Neuronal stem cell (in vitro differentiated cells): ENCODE results near the gene DNAJB7.

ENCODE experiments used
- DNase-seq: peaks from one replicate; pipeline ENCODE4 v3.0.0-alpha.2; 2013; ENCODE audit warnings: low spot score
- H2AFZ ChIP-seq: one replicate; pipeline ENCODE4 v1.6.1; 2013; ENCODE audit warnings: mild to moderate bottlenecking, low read length, inconsistent platforms
- H2AK5ac ChIP-seq: 2 replicates; pipeline ENCODE4 v1.6.1; 2013; ENCODE audit warnings: low read depth, mild to moderate bottlenecking, inconsistent platforms, low read length, moderate library complexity, mixed read lengths
- H2BK120ac ChIP-seq: 2 replicates; pipeline ENCODE4 v1.6.1; 2013; ENCODE audit warnings: low read depth, mild to moderate bottlenecking, inconsistent platforms, low read length, moderate library complexity, mixed read lengths
- H2BK12ac ChIP-seq: one replicate; pipeline ENCODE4 v1.6.1; 2013; ENCODE audit warnings: low read length, inconsistent platforms
- H2BK15ac ChIP-seq: 2 replicates; pipeline ENCODE4 v1.6.1; 2013; ENCODE audit warnings: mild to moderate bottlenecking, low read length, inconsistent platforms, mixed read lengths
- H2BK5ac ChIP-seq: one replicate; pipeline ENCODE4 v1.6.1; 2013; ENCODE audit warnings: inconsistent platforms, mild to moderate bottlenecking, low read length, moderate library complexity
- H3K14ac ChIP-seq: one replicate; pipeline ENCODE4 v1.6.1; 2013; ENCODE audit warnings: low read length, inconsistent platforms
- H3K18ac ChIP-seq: 2 replicates; pipeline ENCODE4 v1.6.1; 2013; ENCODE audit warnings: low read length, inconsistent platforms
- H3K23ac ChIP-seq: 2 replicates; pipeline ENCODE4 v1.6.1; 2013; ENCODE audit warnings: low read depth, mild to moderate bottlenecking, mixed read lengths, low read length, inconsistent platforms; ENCODE audit not compliant: poor library complexity
- H3K27ac ChIP-seq: replicated peaks from 3 replicates; pipeline ENCODE4 v1.5.1; 2013; ENCODE audit warnings: low read length, inconsistent platforms
- H3K27me3 ChIP-seq, 3 experiments: 2 replicates each; pipeline ENCODE4 v1.6.1; 2013; ENCODE audit warnings: low read length in 3 of 3, mild to moderate bottlenecking in 2 of 3, inconsistent platforms in 1 of 3, low read depth in 1 of 3, mixed read lengths in 1 of 3, moderate library complexity in 1 of 3; ENCODE audit not compliant: control insufficient read depth in 3 of 3, insufficient read depth in 3 of 3
- H3K36me3 ChIP-seq, 2 donors: replicated peaks in 1 of 2; 2 replicates each; pipeline ENCODE4 v1.6.1; 2013; ENCODE audit warnings: low read length in 2 of 2; ENCODE audit not compliant: control insufficient read depth in 2 of 2, insufficient read depth in 2 of 2
- H3K4ac ChIP-seq: 2 replicates; pipeline ENCODE4 v1.6.1; 2013; ENCODE audit warnings: inconsistent platforms, mild to moderate bottlenecking, low read length, moderate library complexity
- H3K4me1 ChIP-seq, 2 donors: 1 replicate in 1 of 2; 2 replicates in 1 of 2; pipeline ENCODE4 v1.6.1; 2013; ENCODE audit warnings: low read length in 2 of 2, low read depth in 1 of 2; ENCODE audit not compliant: control insufficient read depth in 2 of 2, insufficient read depth in 1 of 2
- H3K4me2 ChIP-seq: one replicate; pipeline ENCODE4 v1.6.1; 2013; ENCODE audit warnings: mild to moderate bottlenecking, low read length, inconsistent platforms; ENCODE audit not compliant: insufficient read depth, poor library complexity, severe bottlenecking
- H3K4me3 ChIP-seq, 2 donors: 2 replicates each; pipeline ENCODE4 v1.5.1; 2013; ENCODE audit warnings: low read length in 2 of 2, mild to moderate bottlenecking in 2 of 2, inconsistent platforms in 1 of 2, moderate library complexity in 1 of 2
- H3K79me1 ChIP-seq: one replicate; pipeline ENCODE4 v1.6.1; 2013; ENCODE audit warnings: low read depth, mild to moderate bottlenecking, inconsistent platforms, low read length, moderate library complexity
- H3K9ac ChIP-seq: one replicate; pipeline ENCODE4 v1.6.1; 2013; ENCODE audit warnings: mild to moderate bottlenecking, low read depth, low read length, inconsistent platforms; ENCODE audit not compliant: poor library complexity
- H3K9me3 ChIP-seq, 2 donors: replicated peaks in 1 of 2; 2 replicates each; pipeline versions ENCODE3 to v1.6.1; 2013; ENCODE audit warnings: low read length in 2 of 2, mild to moderate bottlenecking in 2 of 2, inconsistent platforms in 1 of 2, low read depth in 1 of 2, mixed read lengths in 1 of 2, moderate library complexity in 1 of 2; ENCODE audit not compliant: control insufficient read depth in 2 of 2, insufficient read depth in 1 of 2
- H4K8ac ChIP-seq: one replicate; pipeline ENCODE4 v1.6.1; 2013; ENCODE audit warnings: low read depth, mild to moderate bottlenecking, inconsistent platforms, low read length, moderate library complexity
- H4K91ac ChIP-seq: one replicate; pipeline ENCODE4 v1.6.1; 2013; ENCODE audit warnings: low read length, low read depth, mild to moderate bottlenecking, inconsistent platforms; ENCODE audit not compliant: poor library complexity
- WGBS, 2 donors: extraction: QIAGEN DNeasy Blood & Tissue Kit; methylation state at CpG; one replicate each; pipeline ENCODE4 v1.1.7; 2013; ENCODE audit warnings: missing lambda C conversion rate in 2 of 2, mixed read lengths in 1 of 2; ENCODE audit not compliant: insufficient read length in 2 of 2, insufficient replicate concordance in 1 of 2; ENCODE audit errors: extremely low coverage in 2 of 2; 5-methylcytosine and 5-hydroxymethylcytosine counted together

Gene DNAJB7

GRCh38 chr22:40838486-40838885 lies 23.4 kb downstream of the DNAJB7 start:
- Histone ChIP-seq H2AFZ (no peak overlapping the region), H3K4me2 (no peak overlapping the region)
- no CpG with 5 or more reads among the region's 3 CpGs for WGBS, 2 donors

GRCh38 chr22:40834619-40835018 lies 27.3 kb downstream of the DNAJB7 start:
- H3K14ac ChIP-seq, result no peak overlapping the region
- H2AK5ac ChIP-seq, result no peak overlapping the region
- H3K4me1 ChIP-seq, result no peaks in the 10 kb centered on the region
- no peak overlapping the region for H3K4ac ChIP-seq
- WGBS, 2 donors, result no CpG with 5 or more reads among the region's 3 CpGs
- H3K27ac ChIP-seq, result no peak overlapping the region
- no peak overlapping the region for H2BK120ac ChIP-seq
- no peaks in the 10 kb centered on the region for H3K9me3 ChIP-seq
- H4K91ac ChIP-seq, result no peak overlapping the region
- no peak overlapping the region for H2BK15ac ChIP-seq
- H3K36me3 ChIP-seq, result peaks cover 20 to 99% of the 10 kb centered on the region in 2 donors
- no peak overlapping the region for H3K9ac ChIP-seq
- H3K23ac ChIP-seq, result no peak overlapping the region
- DNase-seq, result no peak
- H3K27me3 ChIP-seq, result no peaks in the 10 kb centered on the region
- H2AFZ ChIP-seq, result no peak overlapping the region
- no peak overlapping the region for H3K4me2 ChIP-seq
- H3K18ac ChIP-seq, result no peak overlapping the region
- no peak overlapping the region for H3K4me3 ChIP-seq
- no peak overlapping the region for H2BK5ac ChIP-seq
- H3K79me1 ChIP-seq, result no peaks in the 10 kb centered on the region
- no peak overlapping the region for H4K8ac ChIP-seq
- H2BK12ac ChIP-seq, result no peak overlapping the region

More at GRCh38 chr22:40838486-40838885, 23.4 kb downstream of the DNAJB7 start:
- DNase-seq, result no peak
- Histone ChIP-seq H3K23ac (no peak overlapping the region), H3K18ac (no peak overlapping the region), H2AK5ac (no peak overlapping the region), H3K4me1 (no peaks in the 10 kb centered on the region), H3K9me3 (no peaks in the 10 kb centered on the region), H2BK120ac (no peak overlapping the region), H2BK15ac (no peak overlapping the region), H3K4ac (no peak overlapping the region), H4K8ac (no peak overlapping the region), H3K14ac (no peak overlapping the region), H2BK5ac (no peak overlapping the region), H3K27ac (no peak overlapping the region), H3K36me3 (peaks cover 20 to 99% of the 10 kb centered on the region in 2 donors), H3K9ac (no peak overlapping the region), H3K79me1 (peaks cover 4% of the 10 kb centered on the region), H2BK12ac (no peak overlapping the region), H4K91ac (no peak overlapping the region), H3K4me3 (no peak overlapping the region), H3K27me3 (no peaks in the 10 kb centered on the region)

- peaks cover 11 to 93% of the 10 kb centered on the region in 2 donors for H3K36me3 ChIP-seq
- H2BK12ac ChIP-seq, result no peak overlapping the region
- H2BK5ac ChIP-seq, result no peak overlapping the region
- H3K79me1 ChIP-seq, result no peaks in the 10 kb centered on the region
- H4K91ac ChIP-seq, result no peak overlapping the region
- no peak overlapping the region for H3K27ac ChIP-seq
- no CpG with 5 or more reads among the region's 6 CpGs for WGBS, 2 donors
- no peak overlapping the region for H2BK120ac ChIP-seq
- H3K27me3 ChIP-seq, result no peaks in the 10 kb centered on the region
- no peak overlapping the region for H3K4me3 ChIP-seq
- no peak overlapping the region for H4K8ac ChIP-seq
- H3K23ac ChIP-seq, result no peak overlapping the region
- no peak overlapping the region for H3K4ac ChIP-seq
- H2AFZ ChIP-seq, result no peak overlapping the region
- no peaks in the 10 kb centered on the region for H3K9me3 ChIP-seq
- no peak overlapping the region for H3K4me2 ChIP-seq
- no peak overlapping the region for H2BK15ac ChIP-seq
- no peak overlapping the region for H3K9ac ChIP-seq
- DNase-seq, result no peak
- H3K18ac ChIP-seq, result no peak overlapping the region
- H3K14ac ChIP-seq, result no peak overlapping the region
- no peaks in the 10 kb centered on the region for H3K4me1 ChIP-seq
- no peak overlapping the region for H2AK5ac ChIP-seq
Measured at GRCh38 chr22:40829131-40829530, 32.8 kb downstream of the DNAJB7 start.

GRCh38 chr22:40826984-40827741 lies 34.8 kb downstream of the DNAJB7 start:
- no CpG with 5 or more reads among the region's 7 CpGs for WGBS, 2 donors
- H4K8ac ChIP-seq, result no peak overlapping the region
- H2BK120ac ChIP-seq, result no peak overlapping the region
- H3K14ac ChIP-seq, result no peak overlapping the region
- H3K4me3 ChIP-seq, result no peak overlapping the region
- no peak overlapping the region for H3K27ac ChIP-seq
- H3K36me3 ChIP-seq, result peaks cover 4 to 94% of the 10 kb centered on the region in 2 donors
- no peak overlapping the region for H2BK15ac ChIP-seq
- no peak overlapping the region for H3K4me2 ChIP-seq
- DNase-seq, result no peak
- H3K79me1 ChIP-seq, result no peaks in the 10 kb centered on the region
- no peak overlapping the region for H3K18ac ChIP-seq
- H3K27me3 ChIP-seq, result no peaks in the 10 kb centered on the region
- no peak overlapping the region for H2BK12ac ChIP-seq
- H3K9me3 ChIP-seq, result no peaks in the 10 kb centered on the region
- no peak overlapping the region for H3K23ac ChIP-seq
- H3K9ac ChIP-seq, result no peak overlapping the region
- no peak overlapping the region for H3K4ac ChIP-seq
- H2BK5ac ChIP-seq, result no peak overlapping the region
- no peak overlapping the region for H4K91ac ChIP-seq
- no peak overlapping the region for H2AFZ ChIP-seq
- no peak overlapping the region for H2AK5ac ChIP-seq
- no peaks in the 10 kb centered on the region for H3K4me1 ChIP-seq
